ENCODE data around the gene PLEKHM1.

Gene PLEKHM1

DNA sequence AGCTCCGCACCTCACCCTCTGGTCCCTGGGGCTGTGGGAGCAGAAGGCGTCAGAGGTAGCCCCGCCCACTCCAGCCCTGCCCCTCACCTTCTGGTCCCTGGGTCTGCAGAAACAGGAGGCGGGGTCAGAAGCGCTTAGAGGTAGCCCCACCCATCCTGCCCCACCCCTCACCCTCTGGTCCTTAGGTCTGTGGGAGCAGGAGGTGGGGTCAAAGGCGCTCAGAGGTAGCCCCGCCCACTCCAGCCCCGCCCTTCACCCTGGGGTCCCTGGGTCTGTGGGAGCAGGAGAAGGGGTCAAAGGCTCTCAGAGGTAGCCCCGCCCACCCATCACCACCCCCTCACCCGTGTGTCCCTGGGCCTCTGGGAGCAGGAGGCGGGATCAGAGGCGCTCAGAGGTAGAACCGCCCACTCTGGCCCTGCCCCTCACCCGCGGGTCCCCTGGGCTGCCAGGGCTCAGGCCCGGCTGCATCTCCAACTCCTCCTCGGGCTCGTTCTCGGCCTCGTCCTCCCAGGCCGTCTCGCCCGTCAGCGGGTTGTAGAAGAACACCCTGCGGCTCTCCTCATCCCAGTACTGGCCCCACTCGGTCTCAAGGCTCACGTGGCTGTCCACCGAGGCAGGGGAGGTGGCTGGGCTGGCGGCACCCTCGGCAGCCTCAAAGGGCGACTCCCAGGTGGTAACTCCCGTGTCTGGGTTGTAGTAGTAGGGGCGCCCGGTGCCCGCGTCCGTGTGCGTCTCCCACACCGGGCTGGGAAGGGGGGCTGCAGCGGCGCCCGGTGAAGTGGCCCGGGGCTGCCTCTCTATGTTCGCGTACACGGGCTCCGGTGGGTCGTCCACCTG, 85.1 kb downstream of the PLEKHM1 start:
- Mint-ChIP-seq H3K4me3 (peak overlapping the region; percentile 34 to 52 (median 50)), H3K9me3 (no peaks in the 10 kb centered on the region), H3K4me1 (peaks cover 27% of the 10 kb centered on the region), H3K27ac (peak overlapping the region in 1 of 3 experiments; percentile 97), H3K36me3 (ENCODE audit: low read depth) (no peaks in the 10 kb centered on the region), H3K27me3 (ENCODE audit: low read depth) (peaks cover 21% of the 10 kb centered on the region)
- TF ChIP-seq, protein P1, sequence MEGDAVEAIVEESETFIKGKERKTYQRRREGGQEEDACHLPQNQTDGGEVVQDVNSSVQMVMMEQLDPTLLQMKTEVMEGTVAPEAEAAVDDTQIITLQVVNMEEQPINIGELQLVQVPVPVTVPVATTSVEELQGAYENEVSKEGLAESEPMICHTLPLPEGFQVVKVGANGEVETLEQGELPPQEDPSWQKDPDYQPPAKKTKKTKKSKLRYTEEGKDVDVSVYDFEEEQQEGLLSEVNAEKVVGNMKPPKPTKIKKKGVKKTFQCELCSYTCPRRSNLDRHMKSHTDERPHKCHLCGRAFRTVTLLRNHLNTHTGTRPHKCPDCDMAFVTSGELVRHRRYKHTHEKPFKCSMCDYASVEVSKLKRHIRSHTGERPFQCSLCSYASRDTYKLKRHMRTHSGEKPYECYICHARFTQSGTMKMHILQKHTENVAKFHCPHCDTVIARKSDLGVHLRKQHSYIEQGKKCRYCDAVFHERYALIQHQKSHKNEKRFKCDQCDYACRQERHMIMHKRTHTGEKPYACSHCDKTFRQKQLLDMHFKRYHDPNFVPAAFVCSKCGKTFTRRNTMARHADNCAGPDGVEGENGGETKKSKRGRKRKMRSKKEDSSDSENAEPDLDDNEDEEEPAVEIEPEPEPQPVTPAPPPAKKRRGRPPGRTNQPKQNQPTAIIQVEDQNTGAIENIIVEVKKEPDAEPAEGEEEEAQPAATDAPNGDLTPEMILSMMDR (IDR thresholded peaks at IDR 0.05; ENCODE audit: unreplicated experiment in 3 of 3) = no peak

DNA sequence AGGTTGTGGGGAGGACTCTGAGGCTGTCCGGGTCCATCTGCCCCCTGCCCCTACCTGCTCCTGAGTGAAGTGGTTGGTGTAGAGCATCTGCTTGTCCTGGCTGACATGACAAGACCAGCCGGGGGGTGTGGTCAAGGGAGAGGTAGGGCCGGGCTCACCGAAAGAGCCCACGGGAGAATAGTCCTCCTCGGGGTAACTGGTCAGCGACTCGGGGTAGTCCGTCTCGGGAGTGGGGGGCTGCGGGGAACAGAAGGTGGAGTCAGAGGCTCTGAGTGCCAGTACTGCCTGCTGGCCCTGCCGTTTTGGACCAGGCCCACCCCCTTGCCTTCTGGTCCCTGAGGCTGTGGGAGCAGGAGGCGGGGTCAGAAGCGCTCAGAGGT, 85.7 kb downstream of the PLEKHM1 start:
- TF ChIP-seq, protein P1 (IDR thresholded peaks at IDR 0.05; ENCODE audit: unreplicated experiment in 3 of 3) = no peak
- Mint-ChIP-seq H3K36me3 (ENCODE audit: low read depth) (no peaks in the 10 kb centered on the region), H3K4me1 (peaks cover 27% of the 10 kb centered on the region), H3K4me3 (peak overlapping the region in 2 of 3 experiments; percentile 19 to 45), H3K27me3 (ENCODE audit: low read depth) (peaks cover 21% of the 10 kb centered on the region), H3K9me3 (no peaks in the 10 kb centered on the region), H3K27ac (peak overlapping the region in 1 of 3 experiments; percentile 58)

DNA sequence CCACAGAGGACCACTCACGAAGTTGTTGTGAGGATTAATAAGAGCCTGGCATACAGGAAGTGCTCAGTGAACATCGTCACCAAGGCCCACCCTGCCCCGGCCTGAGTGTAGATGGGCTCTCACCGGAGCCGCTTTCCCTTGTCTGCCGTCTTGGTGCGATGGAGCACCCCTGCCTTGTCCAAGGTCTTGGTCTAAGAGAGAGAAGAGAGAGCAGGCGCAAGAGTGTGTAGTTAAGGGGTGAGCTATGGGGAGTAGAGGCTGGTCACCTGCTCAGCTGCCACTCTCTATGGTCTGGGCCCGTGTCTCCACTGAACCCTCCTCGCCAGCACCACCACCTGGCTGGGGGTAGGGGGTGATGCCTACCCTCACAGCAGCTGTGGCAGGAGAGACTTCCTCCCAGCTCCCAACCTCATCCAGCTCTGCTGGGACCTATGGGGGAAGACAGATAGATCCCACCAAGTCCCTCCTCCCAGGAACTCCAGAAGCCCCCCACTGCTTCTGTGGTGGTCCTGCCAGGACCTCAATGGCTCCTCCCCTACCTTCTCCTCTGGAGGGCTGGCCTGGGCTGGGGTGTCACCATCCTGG, 86.5 kb downstream of the PLEKHM1 start:
- no peaks in the 10 kb centered on the region for H3K36me3 Mint-ChIP-seq (ENCODE audit: low read depth)
- peaks cover 26% of the 10 kb centered on the region for H3K27me3 Mint-ChIP-seq (ENCODE audit: low read depth)
- TF ChIP-seq, protein P1 (IDR thresholded peaks at IDR 0.05; ENCODE audit: unreplicated experiment in 3 of 3) = no peak
- peak overlapping the region in 1 of 3 experiments; percentile 21 for H3K4me3 Mint-ChIP-seq
- H3K27ac Mint-ChIP-seq = no peak overlapping the region
- no peaks in the 10 kb centered on the region for H3K9me3 Mint-ChIP-seq
- H3K4me1 Mint-ChIP-seq = peaks cover 24% of the 10 kb centered on the region

DNA sequence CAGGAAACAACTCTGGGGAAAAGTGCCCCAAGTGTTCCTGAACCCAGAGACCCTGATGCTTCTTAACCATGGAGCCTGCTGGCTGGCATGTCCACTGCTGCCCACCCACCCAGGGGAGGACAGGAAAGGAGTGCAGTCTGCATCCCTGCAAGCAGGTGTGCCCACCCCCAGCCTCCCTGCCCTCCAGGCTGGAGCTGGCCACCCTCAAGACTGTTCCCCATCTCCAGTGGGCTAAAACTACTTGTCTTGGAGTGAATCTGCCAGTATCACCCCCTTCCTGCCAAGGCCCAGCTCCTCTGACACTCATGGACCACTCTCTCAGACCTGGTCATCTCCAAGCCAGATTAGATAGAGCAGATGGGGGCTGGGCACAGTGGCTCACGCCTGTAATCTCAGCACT, 87.6 kb downstream of the PLEKHM1 start:
- Mint-ChIP-seq H3K36me3 (ENCODE audit: low read depth) (no peaks in the 10 kb centered on the region), H3K4me1 (peaks cover 14% of the 10 kb centered on the region), H3K27ac (no peak overlapping the region), H3K9me3 (no peaks in the 10 kb centered on the region), H3K4me3 (no peak overlapping the region), H3K27me3 (ENCODE audit: low read depth) (peaks cover 24% of the 10 kb centered on the region)
- TF ChIP-seq, protein P1 (IDR thresholded peaks at IDR 0.05; ENCODE audit: unreplicated experiment in 3 of 3) = no peak

DNA sequence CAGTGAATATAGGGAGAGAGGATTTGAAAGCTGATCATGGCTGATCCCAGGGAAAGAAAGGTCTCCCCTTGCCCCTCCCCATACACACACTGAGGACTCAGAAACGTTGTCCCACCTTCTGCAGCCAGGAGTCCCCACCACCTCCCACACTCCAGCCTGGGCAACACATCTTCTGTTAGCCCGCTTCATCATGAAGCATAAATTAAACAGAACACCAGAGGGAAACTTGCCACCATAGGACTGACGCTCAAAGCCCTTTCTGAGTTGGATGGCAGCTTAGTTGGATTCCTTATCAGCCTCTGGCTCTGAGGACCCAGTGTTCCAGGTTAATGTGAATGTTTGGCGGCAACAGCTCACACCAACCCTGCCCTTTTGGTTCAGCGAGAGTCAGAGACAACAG, 91.7 kb downstream of the PLEKHM1 start:
- TF ChIP-seq, protein P1 (IDR thresholded peaks at IDR 0.05; ENCODE audit: unreplicated experiment in 3 of 3) = no peak
- Mint-ChIP-seq H3K4me3 (no peak overlapping the region), H3K27me3 (ENCODE audit: low read depth) (peaks cover 12% of the 10 kb centered on the region), H3K4me1 (peaks cover 11% of the 10 kb centered on the region), H3K9me3 (no peaks in the 10 kb centered on the region), H3K27ac (no peak overlapping the region), H3K36me3 (ENCODE audit: low read depth) (peaks cover 3% of the 10 kb centered on the region)

Measured in nephron (organoid).